GM21737 (cell line): Measurements from ENCODE around the gene C11orf68.
A peak's percentile ranks its signal among the peaks of the same experiment; 100 is the strongest.

Experiments
- ATAC-seq: cut with Tn5 transposase; IDR thresholded peaks from one replicate; pipeline ENCODE4 v1.9.1; 2021; ENCODE audit warnings: mild to moderate bottlenecking, moderate library complexity; ENCODE audit not compliant: unreplicated experiment

C11orf68 gene

GRCh38 chr11:65944767-65945166, 25.9 kb upstream of the C11orf68 start:
- no peak for ATAC-seq

- no peak for ATAC-seq
Measured at GRCh38 chr11:65944191-65944590, 25.3 kb upstream of the C11orf68 start.

- ATAC-seq: no peak
Measured at GRCh38 chr11:65942531-65942930, 23.7 kb upstream of the C11orf68 start.

GRCh38 chr11:65941720-65942310, 23.0 kb upstream of the C11orf68 start:
- ATAC-seq: no peak

- no peak for ATAC-seq
Measured at GRCh38 chr11:65937766-65938165, 18.9 kb upstream of the C11orf68 start.

GRCh38 chr11:65934014-65934413, 15.2 kb upstream of the C11orf68 start:
- no peak for ATAC-seq

- no peak for ATAC-seq
Measured at GRCh38 chr11:65932558-65932919, 13.7 kb upstream of the C11orf68 start.

GRCh38 chr11:65931773-65932557, 13.1 kb upstream of the C11orf68 start:
- no peak for ATAC-seq

- no peak for ATAC-seq
Measured at GRCh38 chr11:65928667-65929066, 9.8 kb upstream of the C11orf68 start.

GRCh38 chr11:65927904-65928397, 9.1 kb upstream of the C11orf68 start:
- ATAC-seq: peak; percentile 66

- ATAC-seq: no peak
Measured at GRCh38 chr11:65925397-65925796, 6.5 kb upstream of the C11orf68 start.

- no peak for ATAC-seq
Measured at GRCh38 chr11:65922565-65922964, 3.7 kb upstream of the C11orf68 start.

- ATAC-seq: no peak
Measured at GRCh38 chr11:65921876-65922275, 3.0 kb upstream of the C11orf68 start.

GRCh38 chr11:65921033-65921555, 2.2 kb upstream of the C11orf68 start:
- no peak for ATAC-seq

GRCh38 chr11:65920372-65920802, 1.5 kb upstream of the C11orf68 start:
- no peak for ATAC-seq

- ATAC-seq: peak; percentile 22
Measured at GRCh38 chr11:65919573-65920371, 910 bp upstream of the C11orf68 start.

- ATAC-seq: peak; percentile 77
Measured at GRCh38 chr11:65919141-65919572, 295 bp upstream of the C11orf68 start, which contains the start of gene DRAP1. TSS of gene DRAP1 (plus strand) at chr11:65919426. CDS start at chr11:65919502, 76 bp downstream.

GRCh38 chr11:65917434-65918210, 1.2 kb downstream of the C11orf68 start:
- ATAC-seq: no peak

- no peak for ATAC-seq
Measured at GRCh38 chr11:65917077-65917433, 1.8 kb downstream of the C11orf68 start.

- no peak for ATAC-seq
Measured at GRCh38 chr11:65916391-65916790, 2.5 kb downstream of the C11orf68 start.
